ENCODE data around the gene IL17C. TPM values are rescaled to one million over a fixed set of nuclear protein-coding genes. Genes with fewer than 3 reads are reported as not detected.

Gene IL17C
- total and polyA plus RNA-seq, 2 of the 8 experiments (the other 6 are each of a cell fraction or from before 2014, with no cell fraction given): 1.1 to 1.9 TPM

GRCh38 chr16:88602091-88602490, 36.3 kb upstream of the IL17C start:
- Histone ChIP-seq H3K9ac (replicated peaks in 1 of 4; ENCODE audit: extremely low read depth in 1 of 4, low read depth in 3 of 4, low read length in 3 of 4) (no peak overlapping the region), H3K23me2 (ENCODE audit: low read depth, low read length) (no peaks in the 10 kb centered on the region), H3K14ac (ENCODE audit: insufficient read length) (no peak overlapping the region), H3K56ac (replicated peaks; ENCODE audit: insufficient read length, low read depth, low read length) (no peak overlapping the region), H2BK5ac (ENCODE audit: low read depth, low read length) (no peak overlapping the region), H4K20me1 (replicated peaks in 1 of 2; ENCODE audit: control insufficient read depth in 1 of 2, insufficient read depth in 2 of 2, low read length in 2 of 2) (peaks cover 8 to 18% of the 10 kb centered on the region in 2 experiments), H3K27me3 (replicated peaks in 1 of 4; ENCODE audit: control insufficient read depth in 3 of 4, extremely low read depth in 1 of 4, insufficient read depth in 3 of 4, low read length in 3 of 4) (no peaks in the 10 kb centered on the region), H3K18ac (ENCODE audit: extremely low read depth, low read length) (no peak overlapping the region), H2BK20ac (ENCODE audit: low read length) (no peak overlapping the region), H2AK5ac (ENCODE audit: low read depth, low read length) (no peak overlapping the region), H2AFZ (ENCODE audit: low read length) (no peak overlapping the region), H3K23ac (ENCODE audit: insufficient read length) (no peak overlapping the region), H3K79me1 (ENCODE audit: low read depth, low read length) (peaks cover 3% of the 10 kb centered on the region), H4K5ac (ENCODE audit: insufficient read length, low read depth, low read length) (no peak overlapping the region), H3K4me2 (ENCODE audit: insufficient read depth in 1 of 2, low read depth in 2 of 2, low read length in 2 of 2) (no peak overlapping the region), H2BK12ac (ENCODE audit: low read depth, low read length) (no peak overlapping the region), H3K4me1 (replicated peaks in 1 of 4; ENCODE audit: control insufficient read depth in 3 of 4, insufficient read depth in 4 of 4, low read length in 3 of 4) (peaks cover 0 to 3% (median 0%) of the 10 kb centered on the region in 4 experiments; a peak in 3 of 7 replicates), H3K4ac (replicated peaks; ENCODE audit: insufficient read length, low read depth, low read length) (no peak overlapping the region), H3K9me3 (ENCODE audit: insufficient read depth in 2 of 2, low read depth in 1 of 2, low read length in 1 of 2) (no peaks in the 10 kb centered on the region), H4K8ac (ENCODE audit: extremely low read depth, insufficient read depth, low read length) (no peak overlapping the region; the same call in 1 of the 2 replicates), H4K91ac (replicated peaks; ENCODE audit: insufficient read length, low read length) (no peak overlapping the region), H3K79me2 (ENCODE audit: control insufficient read depth in 1 of 2, insufficient read depth in 2 of 2, low read length in 2 of 2) (no peaks in the 10 kb centered on the region), H3K4me3 (ENCODE audit: extremely low read depth in 1 of 4, insufficient read depth in 2 of 4, low read depth in 3 of 4, low read length in 4 of 4) (no peak overlapping the region), H3K27ac (ENCODE audit: low read depth, low read length) (no peak overlapping the region), H2BK15ac (ENCODE audit: low read length) (no peak overlapping the region), H3K36me3 (ENCODE audit: control insufficient read depth in 2 of 4, insufficient read depth in 4 of 4, low read length in 3 of 4) (peaks cover 17 to 54% (median 36%) of the 10 kb centered on the region in 4 experiments), H2BK120ac (replicated peaks; ENCODE audit: low read depth, low read length) (no peak overlapping the region)
- POLR2A ChIA-PET (ENCODE audit: partially characterized antibody): interaction anchor here (0.8 kb wide), 1 partner anchor 8 kb away, joined by 3 read pairs; no protein-coding TSS in a partner anchor
- CTCF ChIA-PET (ENCODE audit: partially characterized antibody): interaction anchor here (1.0 to 1.6 kb wide), 7 partner anchors 8 to 164 kb away, joined by 3 to 5 read pairs (median 3); no protein-coding TSS in a partner anchor
- DNase-seq (ENCODE audit: low read depth in 1 of 2, low spot score in 2 of 2) (no peak), FAIRE-seq (no peak)
- 87% methylated on average over 7 of the region's 7 CpGs; no CpG with 5 or more reads in 1 of the 2 experiments for WGBS, 2 experiments (ENCODE audit: extremely low coverage in 1 of 2, insufficient coverage in 1 of 2, insufficient read length in 1 of 2, insufficient replicate concordance in 2 of 2, low coverage in 1 of 2, low lambda C conversion rate in 2 of 2, missing lambda C conversion rate in 1 of 2)
- TF ChIP-seq CTBP2 (IDR thresholded peaks at IDR 0.05; ENCODE audit: borderline replicate concordance, insufficient read depth, insufficient read length, low read length) (no peak), TCF12 (IDR thresholded peaks at IDR 0.05; ENCODE audit: low read depth, low read length) (no peak), POU5F1 (IDR thresholded peaks at IDR 0.05; ENCODE audit: low read depth, low read length) (no peak), CBX5 (IDR thresholded peaks at IDR 0.05; ENCODE audit: low read depth, low read length) (no peak), JUND (IDR thresholded peaks at IDR 0.05; ENCODE audit: low read length) (no peak), USF2 (IDR thresholded peaks at IDR 0.05; ENCODE audit: low read length) (no peak), EZH2 (IDR thresholded peaks at IDR 0.05; ENCODE audit: low read depth, low read length, severe bottlenecking) (no peak), SIRT6 (IDR thresholded peaks at IDR 0.05; ENCODE audit: low read length) (no peak), SAP30 (IDR thresholded peaks at IDR 0.05; ENCODE audit: insufficient read depth, insufficient replicate concordance, low read length) (no peak), BACH1 (IDR thresholded peaks at IDR 0.05; ENCODE audit: low read length) (no peak), KDM1A (IDR thresholded peaks at IDR 0.05; ENCODE audit: borderline replicate concordance, low read length) (no peak), FOSL1 (IDR thresholded peaks at IDR 0.05; ENCODE audit: insufficient read depth, low read depth, low read length) (no peak), SIX5 (IDR thresholded peaks at IDR 0.05; ENCODE audit: low read depth, low read length) (no peak)

Data from H1 (cell line).